ENCODE data around the gene ENO4. TPM values are rescaled to one million over a fixed set of nuclear protein-coding genes. Genes with fewer than 3 reads are reported as not detected.
A peak's percentile ranks its signal among the peaks of the same experiment; 100 is the strongest.

Gene ENO4, protein sequence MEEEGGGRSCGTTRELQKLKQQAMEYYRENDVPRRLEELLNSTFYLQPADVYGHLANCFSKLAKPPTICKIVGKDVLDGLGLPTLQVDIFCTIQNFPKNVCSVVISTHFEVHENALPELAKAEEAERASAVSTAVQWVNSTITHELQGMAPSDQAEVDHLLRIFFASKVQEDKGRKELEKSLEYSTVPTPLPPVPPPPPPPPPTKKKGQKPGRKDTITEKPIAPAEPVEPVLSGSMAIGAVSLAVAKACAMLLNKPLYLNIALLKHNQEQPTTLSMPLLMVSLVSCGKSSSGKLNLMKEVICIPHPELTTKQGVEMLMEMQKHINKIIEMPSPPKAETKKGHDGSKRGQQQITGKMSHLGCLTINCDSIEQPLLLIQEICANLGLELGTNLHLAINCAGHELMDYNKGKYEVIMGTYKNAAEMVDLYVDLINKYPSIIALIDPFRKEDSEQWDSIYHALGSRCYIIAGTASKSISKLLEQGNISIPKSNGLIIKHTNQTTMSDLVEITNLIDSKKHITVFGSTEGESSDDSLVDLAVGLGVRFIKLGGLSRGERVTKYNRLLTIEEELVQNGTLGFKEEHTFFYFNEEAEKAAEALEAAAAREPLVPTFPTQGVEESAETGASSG
- total RNA-seq (1 to 10 TPM in 4 of 7 donors, under 1 TPM in 3; 0.38 to 2.8 (median 1.0) TPM), polyA plus RNA-seq (under 1 TPM; 0.30 to 0.47 TPM)
- long read RNA-seq, donor 1, partial matches to known transcripts = 0 of 6 reads
- long read RNA-seq, donor 1, other reads (novel, unspliced or antisense) = 5 of 6 reads
- long read RNA-seq, donor 2 = 0 reads
- long read RNA-seq, donor 3, partial matches to known transcripts = 1 of 4 reads
- long read RNA-seq, donor 3, other reads (novel, unspliced or antisense) = 3 of 4 reads

DNA sequence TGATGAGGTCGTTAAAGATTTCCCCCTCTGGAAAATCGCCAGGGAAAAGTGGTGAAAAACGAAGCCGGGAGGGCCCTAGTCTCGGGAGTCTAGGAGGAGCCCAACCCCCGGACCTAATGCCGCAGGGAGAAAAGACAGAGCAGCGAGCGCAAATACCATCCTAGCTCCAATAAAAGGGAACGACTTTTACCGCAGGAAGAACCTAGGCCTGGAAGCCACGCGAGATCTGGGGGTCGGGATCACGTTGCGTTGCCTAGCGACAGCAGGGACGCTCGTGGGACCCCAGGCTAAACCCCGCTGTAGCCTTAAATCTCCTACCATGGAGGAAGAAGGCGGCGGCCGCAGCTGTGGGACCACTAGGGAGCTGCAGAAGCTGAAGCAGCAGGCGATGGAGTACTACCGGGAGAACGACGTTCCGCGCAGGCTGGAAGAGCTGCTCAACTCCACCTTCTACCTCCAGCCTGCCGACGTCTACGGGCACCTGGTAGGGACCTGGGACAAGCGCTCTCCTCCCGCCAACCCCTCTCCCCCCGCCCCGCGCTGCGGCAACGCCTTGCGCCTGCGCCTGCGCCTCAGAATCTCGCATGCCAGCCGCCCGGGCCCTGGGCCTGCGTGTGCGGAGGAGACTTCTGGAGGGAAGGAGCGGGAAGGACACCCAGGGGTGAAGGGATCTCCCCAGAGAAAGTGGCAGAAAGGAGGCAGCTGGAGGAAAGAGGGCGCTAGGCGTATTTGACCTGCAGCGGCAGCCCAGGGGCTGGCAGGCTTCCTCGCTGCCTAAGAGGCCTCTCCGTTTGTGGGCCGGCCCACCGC, at the start of gene ENO4:
Gene ENO4 (plus strand): TSS at position 252 of the 810 bp plus-strand sequence. CDS start 68 bp downstream, at position 320.
- DNase-seq = peak; percentile 83 to 93 (median 90)
- intact Hi-C loops (cut with DNase I) = no loop called here
- H3K4me1 ChIP-seq (ENCODE audit: insufficient read depth) = peaks cover 5% of the 10 kb centered on the region
- H3K4me3 ChIP-seq = peak within 1 kb of the TSS; percentile 48
- TF ChIP-seq POLR2A (IDR thresholded peaks at IDR 0.05) (no peak), EP300 (IDR thresholded peaks at IDR 0.05) (no peak)
- TF ChIP-seq, protein P1, sequence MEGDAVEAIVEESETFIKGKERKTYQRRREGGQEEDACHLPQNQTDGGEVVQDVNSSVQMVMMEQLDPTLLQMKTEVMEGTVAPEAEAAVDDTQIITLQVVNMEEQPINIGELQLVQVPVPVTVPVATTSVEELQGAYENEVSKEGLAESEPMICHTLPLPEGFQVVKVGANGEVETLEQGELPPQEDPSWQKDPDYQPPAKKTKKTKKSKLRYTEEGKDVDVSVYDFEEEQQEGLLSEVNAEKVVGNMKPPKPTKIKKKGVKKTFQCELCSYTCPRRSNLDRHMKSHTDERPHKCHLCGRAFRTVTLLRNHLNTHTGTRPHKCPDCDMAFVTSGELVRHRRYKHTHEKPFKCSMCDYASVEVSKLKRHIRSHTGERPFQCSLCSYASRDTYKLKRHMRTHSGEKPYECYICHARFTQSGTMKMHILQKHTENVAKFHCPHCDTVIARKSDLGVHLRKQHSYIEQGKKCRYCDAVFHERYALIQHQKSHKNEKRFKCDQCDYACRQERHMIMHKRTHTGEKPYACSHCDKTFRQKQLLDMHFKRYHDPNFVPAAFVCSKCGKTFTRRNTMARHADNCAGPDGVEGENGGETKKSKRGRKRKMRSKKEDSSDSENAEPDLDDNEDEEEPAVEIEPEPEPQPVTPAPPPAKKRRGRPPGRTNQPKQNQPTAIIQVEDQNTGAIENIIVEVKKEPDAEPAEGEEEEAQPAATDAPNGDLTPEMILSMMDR (IDR thresholded peaks at IDR 0.05) = no peak
- H3K27ac ChIP-seq = peak within 1 kb of the TSS in 1 of 2 donors; percentile 53
- 1% methylated on average over 52 to 55 of the region's 55 CpGs for WGBS, 3 donors
- no peaks in the 10 kb centered on the region for H3K27me3 ChIP-seq
- no peaks in the 10 kb centered on the region for H3K9me3 ChIP-seq
- no peaks in the 10 kb centered on the region for H3K36me3 ChIP-seq

DNA sequence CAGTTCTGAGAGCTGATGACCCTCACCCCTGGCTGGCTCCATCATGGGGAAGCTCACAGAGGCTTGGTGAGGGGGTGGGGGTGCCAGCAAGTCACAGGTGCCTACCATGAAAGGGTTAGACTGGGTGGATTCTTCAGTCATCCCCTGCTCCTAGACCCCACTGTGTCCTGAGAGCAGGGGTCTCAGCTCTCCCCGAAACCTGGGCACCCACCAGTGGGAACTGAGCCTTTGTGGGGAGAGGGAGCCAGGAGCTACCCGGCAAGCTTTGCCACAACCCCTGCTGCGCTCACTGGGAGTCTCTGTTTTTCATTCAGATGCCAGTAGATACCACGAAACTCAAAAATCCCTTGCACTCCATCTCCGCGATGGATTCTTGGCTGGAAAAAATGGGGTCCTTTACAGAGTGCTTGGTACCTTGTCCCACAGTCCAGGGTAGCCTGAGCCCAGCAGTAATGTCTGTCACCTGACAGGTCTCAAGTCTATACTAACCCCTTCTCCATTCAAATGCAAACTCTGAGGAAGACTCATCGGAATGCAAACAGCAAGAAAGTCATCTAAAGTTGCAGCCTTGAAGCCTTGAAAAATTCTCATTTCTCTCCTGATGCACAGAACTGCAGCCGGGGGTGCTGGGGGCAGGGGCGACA, 48.9 kb upstream of the ENO4 start:
- no peaks in the 10 kb centered on the region for H3K9me3 ChIP-seq
- intact Hi-C loops (cut with DNase I) = no loop called here
- TF ChIP-seq POLR2A (IDR thresholded peaks at IDR 0.05) = no peak
- no peak for TF ChIP-seq EP300 (IDR thresholded peaks at IDR 0.05)
- TF ChIP-seq, protein P1 (IDR thresholded peaks at IDR 0.05) = no peak
- H3K36me3 ChIP-seq = no peaks in the 10 kb centered on the region
- H3K4me3 ChIP-seq = no peak overlapping the region
- WGBS, 3 donors = 62 to 77% (median 68%) methylated on average over 9 of the region's 9 CpGs
- no peaks in the 10 kb centered on the region for H3K27me3 ChIP-seq
- no peak overlapping the region for H3K27ac ChIP-seq
- no peak for DNase-seq
- H3K4me1 ChIP-seq (ENCODE audit: insufficient read depth) = no peaks in the 10 kb centered on the region

DNA sequence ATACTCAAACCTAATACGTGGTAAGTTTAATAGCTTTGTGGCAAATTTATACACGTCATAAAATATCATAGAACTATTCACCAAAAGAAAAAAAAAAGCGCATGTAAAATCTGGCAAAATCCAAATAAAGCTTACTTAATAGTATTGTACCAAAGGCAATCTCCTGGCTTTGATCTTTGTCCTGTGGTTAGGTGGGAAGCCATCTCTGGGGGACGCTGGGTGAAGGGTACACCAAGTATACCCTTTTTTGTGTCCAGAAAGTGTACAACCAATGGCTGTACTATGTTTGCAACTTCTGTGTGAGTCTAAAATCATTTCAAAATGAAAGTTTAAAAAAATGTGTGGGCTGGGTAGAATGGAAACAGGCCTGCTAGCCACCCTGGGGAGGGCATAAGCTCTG, 47.6 kb upstream of the ENO4 start:
- Histone ChIP-seq H3K9me3 (no peaks in the 10 kb centered on the region), H3K36me3 (no peaks in the 10 kb centered on the region), H3K27ac (no peak overlapping the region), H3K4me3 (no peak overlapping the region), H3K4me1 (ENCODE audit: insufficient read depth) (no peaks in the 10 kb centered on the region), H3K27me3 (no peaks in the 10 kb centered on the region)
- DNase-seq = no peak
- intact Hi-C loops (cut with DNase I) = no loop called here
- TF ChIP-seq EP300 (IDR thresholded peaks at IDR 0.05) (no peak), POLR2A (IDR thresholded peaks at IDR 0.05) (no peak)
- TF ChIP-seq, protein P1 (IDR thresholded peaks at IDR 0.05) = no peak
- WGBS, 3 donors = 66 to 84% (median 81%) methylated on average over 4 of the region's 4 CpGs

All from ovary (tissue), 10 donors.